ENCODE measurements around the gene ARHGAP15. TPM values are rescaled to one million over a fixed set of nuclear protein-coding genes. Genes with fewer than 3 reads are reported as not detected.

Gene ARHGAP15
- total RNA-seq, 1 experiment from 2014 or later = not detected

DNA sequence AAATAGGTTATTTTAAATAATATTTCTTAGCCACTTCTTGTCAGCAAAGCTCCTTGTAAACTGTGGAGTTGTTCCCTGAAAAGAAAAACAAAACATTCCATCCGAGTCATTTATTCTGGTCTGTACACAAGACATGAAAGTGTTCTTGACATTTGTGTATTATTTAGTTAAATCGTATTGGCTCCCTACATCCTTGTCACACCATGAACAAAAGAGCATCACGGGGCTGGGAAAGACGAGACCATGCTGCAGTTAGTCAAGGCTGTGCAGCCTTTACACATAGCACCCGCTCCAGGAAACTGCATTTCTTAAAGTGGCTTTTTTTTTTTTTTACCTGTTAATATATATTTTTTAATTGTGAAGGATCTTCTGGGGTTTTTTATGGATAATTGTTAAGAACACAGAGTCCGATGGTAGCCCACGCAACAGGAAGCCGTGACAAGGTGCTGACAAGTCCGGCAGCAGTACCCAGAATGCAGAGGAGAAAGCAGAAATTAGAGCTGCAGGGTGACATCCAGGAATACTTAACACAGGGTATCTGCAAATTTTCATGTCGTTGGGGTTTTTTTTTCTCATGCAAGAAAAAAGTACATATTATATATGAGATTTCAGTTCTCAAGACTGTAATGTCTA lies 588.4 kb downstream of the ARHGAP15 start:
- H4K20me1 ChIP-seq (ENCODE audit: insufficient read depth) = no peaks in the 10 kb centered on the region
- no peak overlapping the region for H3K27ac ChIP-seq
- H3F3A ChIP-seq (ENCODE audit: insufficient read depth, low read depth) = no peaks in the 10 kb centered on the region
- intact Hi-C loops (cut with micrococcal nuclease; ENCODE audit: unreplicated experiment) = no loop called here
- no peaks in the 10 kb centered on the region for H3K27me3 ChIP-seq (ENCODE audit: insufficient read depth, low read depth)
- 0 out of 2 replicates have a peak overlapping the region, but pooled peaks have one; percentile 4 for H3K4me2 ChIP-seq
- no peak for DNase-seq
- ChIA-PET POLR2A (ENCODE audit: unreplicated experiment) (no interaction called here), CTCF (no interaction called here)
- H3K9me3 ChIP-seq (ENCODE audit: insufficient read depth, low read depth) = no peaks in the 10 kb centered on the region
- H3K36me3 ChIP-seq (ENCODE audit: low read depth) = no peaks in the 10 kb centered on the region
- no peaks in the 10 kb centered on the region for H3K9me2 ChIP-seq (ENCODE audit: insufficient read depth)
- H3K79me2 ChIP-seq (ENCODE audit: low read depth) = no peaks in the 10 kb centered on the region
- BruUV-seq (replicated peaks) = no TSS peak
- no peaks in the 10 kb centered on the region for H3K4me1 ChIP-seq (replicated peaks; ENCODE audit: insufficient read depth)
- TF ChIP-seq EZH2 (IDR thresholded peaks at IDR 0.05; ENCODE audit: low read depth) = no peak
- TF ChIP-seq, protein P1, sequence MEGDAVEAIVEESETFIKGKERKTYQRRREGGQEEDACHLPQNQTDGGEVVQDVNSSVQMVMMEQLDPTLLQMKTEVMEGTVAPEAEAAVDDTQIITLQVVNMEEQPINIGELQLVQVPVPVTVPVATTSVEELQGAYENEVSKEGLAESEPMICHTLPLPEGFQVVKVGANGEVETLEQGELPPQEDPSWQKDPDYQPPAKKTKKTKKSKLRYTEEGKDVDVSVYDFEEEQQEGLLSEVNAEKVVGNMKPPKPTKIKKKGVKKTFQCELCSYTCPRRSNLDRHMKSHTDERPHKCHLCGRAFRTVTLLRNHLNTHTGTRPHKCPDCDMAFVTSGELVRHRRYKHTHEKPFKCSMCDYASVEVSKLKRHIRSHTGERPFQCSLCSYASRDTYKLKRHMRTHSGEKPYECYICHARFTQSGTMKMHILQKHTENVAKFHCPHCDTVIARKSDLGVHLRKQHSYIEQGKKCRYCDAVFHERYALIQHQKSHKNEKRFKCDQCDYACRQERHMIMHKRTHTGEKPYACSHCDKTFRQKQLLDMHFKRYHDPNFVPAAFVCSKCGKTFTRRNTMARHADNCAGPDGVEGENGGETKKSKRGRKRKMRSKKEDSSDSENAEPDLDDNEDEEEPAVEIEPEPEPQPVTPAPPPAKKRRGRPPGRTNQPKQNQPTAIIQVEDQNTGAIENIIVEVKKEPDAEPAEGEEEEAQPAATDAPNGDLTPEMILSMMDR (conservative IDR thresholded peaks at IDR 0.05) = no peak
- H2AFZ ChIP-seq = no peak overlapping the region; the same call in 1 of the 2 replicates
- H3K4me3 ChIP-seq = no peak overlapping the region

- intact Hi-C loops (cut with micrococcal nuclease; ENCODE audit: unreplicated experiment) = no loop called here
- H3K4me3 ChIP-seq = no peak overlapping the region
- POLR2A ChIA-PET (ENCODE audit: unreplicated experiment) = no interaction called here
These were observed 589.5 kb downstream of the ARHGAP15 start for GRCh38 chr2:143718745-143719144.

GRCh38 chr2:143719406-143719805 lies 590.2 kb downstream of the ARHGAP15 start:
- Histone ChIP-seq H3K27me3 (ENCODE audit: insufficient read depth, low read depth) (no peaks in the 10 kb centered on the region), H3K9me3 (ENCODE audit: insufficient read depth, low read depth) (no peaks in the 10 kb centered on the region), H3K27ac (no peak overlapping the region), H3K79me2 (ENCODE audit: low read depth) (no peaks in the 10 kb centered on the region), H3K4me1 (replicated peaks; ENCODE audit: insufficient read depth) (no peaks in the 10 kb centered on the region), H3K9me2 (ENCODE audit: insufficient read depth) (no peaks in the 10 kb centered on the region), H4K20me1 (ENCODE audit: insufficient read depth) (no peaks in the 10 kb centered on the region), H3K4me2 (no peak overlapping the region), H2AFZ (no peak overlapping the region), H3K4me3 (no peak overlapping the region), H3F3A (ENCODE audit: insufficient read depth, low read depth) (no peaks in the 10 kb centered on the region), H3K36me3 (ENCODE audit: low read depth) (no peaks in the 10 kb centered on the region)
- no TSS peak for BruUV-seq (replicated peaks)
- TF ChIP-seq, protein P1 (conservative IDR thresholded peaks at IDR 0.05) = no peak
- no peak for TF ChIP-seq EZH2 (IDR thresholded peaks at IDR 0.05; ENCODE audit: low read depth)
- DNase-seq = no peak
- POLR2A ChIA-PET (ENCODE audit: unreplicated experiment) = no interaction called here
- intact Hi-C loops (cut with micrococcal nuclease; ENCODE audit: unreplicated experiment) = no loop called here
- CTCF ChIA-PET = no interaction called here

More at GRCh38 chr2:143718745-143719144, 589.5 kb downstream of the ARHGAP15 start:
- no peak for DNase-seq
- Histone ChIP-seq H3K27me3 (ENCODE audit: insufficient read depth, low read depth) (no peaks in the 10 kb centered on the region), H3K79me2 (ENCODE audit: low read depth) (no peaks in the 10 kb centered on the region), H3K4me2 (no peak overlapping the region), H2AFZ (no peak overlapping the region), H3K9me3 (ENCODE audit: insufficient read depth, low read depth) (no peaks in the 10 kb centered on the region), H3K27ac (no peak overlapping the region), H3K36me3 (ENCODE audit: low read depth) (no peaks in the 10 kb centered on the region), H3F3A (ENCODE audit: insufficient read depth, low read depth) (no peaks in the 10 kb centered on the region), H4K20me1 (ENCODE audit: insufficient read depth) (no peaks in the 10 kb centered on the region), H3K4me1 (replicated peaks; ENCODE audit: insufficient read depth) (no peaks in the 10 kb centered on the region), H3K9me2 (ENCODE audit: insufficient read depth) (no peaks in the 10 kb centered on the region)
- CTCF ChIA-PET = no interaction called here
- TF ChIP-seq, protein P1 (conservative IDR thresholded peaks at IDR 0.05) = no peak
- no peak for TF ChIP-seq EZH2 (IDR thresholded peaks at IDR 0.05; ENCODE audit: low read depth)
- BruUV-seq (replicated peaks) = no TSS peak
